ENCODE data around the gene IL20RB.

The IL20RB gene

GRCh38 chr3:137039570-137039969, 81.8 kb downstream of the IL20RB start:
- no peak for DNase-seq (ENCODE audit: low spot score)

- DNase-seq (ENCODE audit: low spot score): no peak
These were observed 83.5 kb downstream of the IL20RB start for GRCh38 chr3:137041251-137041650.

- no peak for DNase-seq (ENCODE audit: low spot score)
These were observed 83.9 kb downstream of the IL20RB start for GRCh38 chr3:137041686-137042085.

- DNase-seq (ENCODE audit: low spot score): no peak
These were observed 89.0 kb downstream of the IL20RB start for GRCh38 chr3:137046747-137047146.

- DNase-seq (ENCODE audit: low spot score): no peak
These were observed 89.5 kb downstream of the IL20RB start for GRCh38 chr3:137047240-137047639.

GRCh38 chr3:137050281-137050680, 92.5 kb downstream of the IL20RB start:
- no peak for DNase-seq (ENCODE audit: low spot score)

- DNase-seq (ENCODE audit: low spot score): no peak
These were observed 94.5 kb downstream of the IL20RB start for GRCh38 chr3:137052298-137052697.
